Endothelial cell of umbilical vein (primary cell): ENCODE measurements around the gene RPL18A.

Experiments used
- CTCF ChIP-seq, 2 donors: IDR thresholded peaks; 1 replicate in 1 of 2; 2 replicates in 1 of 2; pipeline ENCODE4 v1.5.1; 2011; ENCODE audit warnings: low read length in 2 of 2, mild to moderate bottlenecking in 2 of 2, moderate library complexity in 2 of 2, control low read depth in 1 of 2, inconsistent platforms in 1 of 2, low read depth in 1 of 2; ENCODE audit not compliant: insufficient read depth in 1 of 2; ENCODE audit errors: extremely low read depth in 1 of 2
- EZH2 ChIP-seq: IDR thresholded peaks from 2 replicates; pipeline ENCODE4 v1.6.1; 2012; ENCODE audit warnings: borderline replicate concordance, low read depth, mild to moderate bottlenecking, moderate library complexity, low read length, inconsistent platforms; ENCODE audit not compliant: severe bottlenecking
- FOS ChIP-seq: IDR thresholded peaks from 2 replicates; pipeline ENCODE4 v1.6.1; 2011; ENCODE audit warnings: mild to moderate bottlenecking, low read length, moderate library complexity, borderline replicate concordance; ENCODE audit not compliant: insufficient read depth
- GATA2 ChIP-seq: IDR thresholded peaks from 2 replicates; pipeline ENCODE4 v1.7.0; 2011; ENCODE audit warnings: low read depth, mild to moderate bottlenecking, moderate library complexity, mixed read lengths, low read length; ENCODE audit not compliant: insufficient read length, insufficient read depth
- JUN ChIP-seq: IDR thresholded peaks from 2 replicates; pipeline ENCODE4 v1.6.1; 2011; ENCODE audit warnings: borderline replicate concordance, low read depth; ENCODE audit not compliant: insufficient read length, insufficient read depth
- MAX ChIP-seq: IDR thresholded peaks from 2 replicates; pipeline ENCODE4 v1.6.1; 2011; ENCODE audit not compliant: insufficient read depth, insufficient read length
- MYC ChIP-seq: IDR thresholded peaks from one replicate; pipeline ENCODE4 v1.6.1; 2011; ENCODE audit warnings: mild to moderate bottlenecking, low read depth, low read length
- POLR2A ChIP-seq: IDR thresholded peaks from 2 replicates; pipeline ENCODE4 v1.6.1; 2012; ENCODE audit warnings: low read depth, mild to moderate bottlenecking, control low read depth, low read length
- POLR2AphosphoS5 ChIP-seq: IDR thresholded peaks from 2 replicates; pipeline ENCODE4 v1.6.1; 2012; ENCODE audit warnings: low read depth, mild to moderate bottlenecking, control low read depth, low read length, moderate library complexity; ENCODE audit not compliant: insufficient read depth

- TF ChIP-seq POLR2A (no peak), CTCF (IDR thresholded peaks at IDR 0.05; ENCODE audit: extremely low read depth in 1 of 2, insufficient read depth in 1 of 2, low read depth in 1 of 2, low read length in 2 of 2) (no peak), GATA2 (no peak), EZH2 (no peak), POLR2AphosphoS5 (no peak), MAX (no peak), MYC (no peak), FOS (no peak), JUN (no peak)
Observed at GRCh38 chr19:17835182-17836006, 24.3 kb upstream of the RPL18A start.
